Tibial nerve (tissue), 3 donors: ENCODE measurements around the gene GRHL1.

Experiments used
- CTCF ChIP-seq, 5 experiments: fragments of 200-600 bp in 3 of 5; fragments of 450-650 bp in 2 of 5; sonication (generic) in 3 of 5; IDR thresholded peaks; one replicate each; pipeline ENCODE4 v1.5.1; 2016 to 2019; ENCODE audit warnings: antibody characterized with exemption in 5 of 5, mild to moderate bottlenecking in 3 of 5, moderate library complexity in 2 of 5
- POLR2A ChIP-seq, 2 donors: fragments of 450-650 bp; IDR thresholded peaks; one replicate each; pipeline ENCODE4 v1.6.1; 2017; ENCODE audit warnings: antibody characterized with exemption in 2 of 2, mild to moderate bottlenecking in 2 of 2, moderate library complexity in 2 of 2

GRCh38 chr2:9912468-9912867 is 39.0 kb upstream of the GRHL1 start:
- no peak for TF ChIP-seq POLR2A (IDR thresholded peaks at IDR 0.05)
- no peak for TF ChIP-seq CTCF (IDR thresholded peaks at IDR 0.05)
